Endothelial cell of umbilical vein (primary cell): Measurements from ENCODE around the gene DISP3. TPM values are rescaled to one million over a fixed set of nuclear protein-coding genes. Genes with fewer than 3 reads are reported as not detected.

Source experiments
- BruUV-seq: library from RNA; stranded (reverse); fragments of 400-500 nt; replicated peaks from 2 replicates; lab custom pipeline; 2021; lab: Mats Ljungman, UMichigan
- CTCF ChIA-PET: fragments of 300-600, 350-600 bp; sonication (Branson Sonifier 250); formaldehyde crosslinking; loops from one replicate; lab custom pipeline; 2021; ENCODE audit warnings: antibody characterized with exemption, inconsistent platforms; lab: Charles Lee
- POLR2A ChIA-PET: fragments of 300-600, 350-600 bp; sonication (Branson Sonifier 250); formaldehyde crosslinking; loops from one replicate; lab custom pipeline; 2021; ENCODE audit warnings: antibody characterized with exemption, inconsistent platforms; lab: Charles Lee
- DNase-seq: peaks from one replicate; pipeline ENCODE4 v3.0.0-alpha.2; 2011; ENCODE audit warnings: low read depth, low spot score
- FAIRE-seq: peaks from 2 replicates; lab custom pipeline; 2011; peaks lifted over from hg19 to GRCh38; lab: Jason Lieb, UNC
- H2AFZ ChIP-seq: 2 replicates; pipeline ENCODE4 v1.6.0; 2012; ENCODE audit warnings: low read depth, low read length, control low read depth, inconsistent platforms
- H3K27ac ChIP-seq: 2 replicates; pipeline ENCODE4 v1.5.1; 2011; ENCODE audit warnings: low read depth, mild to moderate bottlenecking, control low read depth, low read length, moderate library complexity; ENCODE audit not compliant: insufficient read depth
- H3K27me3 ChIP-seq, 2 experiments: 2 replicates each; pipeline versions ENCODE4 v1.6.0 to v1.6.1; 2011; ENCODE audit warnings: low read length in 2 of 2, mixed read lengths in 1 of 2; ENCODE audit not compliant: control insufficient read depth in 2 of 2, insufficient read depth in 2 of 2
- H3K36me3 ChIP-seq, 2 experiments: 2 replicates in 1 of 2; 3 replicates in 1 of 2; pipeline ENCODE4 v1.5.1; 2011; ENCODE audit warnings: low read length in 2 of 2, mild to moderate bottlenecking in 1 of 2, moderate library complexity in 1 of 2; ENCODE audit not compliant: control insufficient read depth in 2 of 2, insufficient read depth in 2 of 2; ENCODE audit errors: extremely low read depth in 1 of 2
- H3K4me1 ChIP-seq: 3 replicates; pipeline ENCODE4 v1.5.1; 2011; ENCODE audit warnings: mild to moderate bottlenecking, low read length; ENCODE audit not compliant: control insufficient read depth, insufficient read depth; ENCODE audit errors: extremely low read depth
- H3K4me2 ChIP-seq: 2 replicates; pipeline ENCODE4 v1.6.1; 2011; ENCODE audit warnings: low read length, control low read depth, mixed read lengths; ENCODE audit not compliant: insufficient read depth
- H3K4me3 ChIP-seq, 3 experiments: fragments of 200-600 bp in 1 of 3; sonication (generic), shearing (Covaris generic) in 1 of 3; replicated peaks in 1 of 3; 2 replicates each; pipeline ENCODE4 v1.5.1; 2011 to 2016; ENCODE audit warnings: control low read depth in 3 of 3, low read length in 3 of 3, mild to moderate bottlenecking in 2 of 3, inconsistent platforms in 1 of 3, low read depth in 1 of 3, moderate library complexity in 1 of 3; ENCODE audit not compliant: insufficient read depth in 1 of 3
- H3K79me2 ChIP-seq: 2 replicates; pipeline ENCODE4 v1.6.0; 2012; ENCODE audit warnings: low read length, inconsistent platforms; ENCODE audit not compliant: control insufficient read depth, insufficient read depth
- H3K9ac ChIP-seq: replicated peaks from 2 replicates; pipeline ENCODE3; 2011; ENCODE audit warnings: low read length, control low read depth; ENCODE audit not compliant: insufficient read depth; ENCODE audit errors: extremely low read depth
- H3K9me1 ChIP-seq: replicated peaks from 3 replicates; pipeline ENCODE4 v1.6.0; 2011; ENCODE audit warnings: mild to moderate bottlenecking, low read length; ENCODE audit not compliant: control insufficient read depth, insufficient read depth; ENCODE audit errors: extremely low read depth
- H3K9me3 ChIP-seq: replicated peaks from 2 replicates; pipeline ENCODE4 v1.5.1; 2012; ENCODE audit warnings: low read length, inconsistent platforms; ENCODE audit not compliant: control insufficient read depth, insufficient read depth
- H4K20me1 ChIP-seq: replicated peaks from 2 replicates; pipeline ENCODE3; 2011; ENCODE audit warnings: mild to moderate bottlenecking, low read length; ENCODE audit not compliant: control insufficient read depth, insufficient read depth; ENCODE audit errors: extremely low read depth
- CTCF ChIP-seq, 2 donors: IDR thresholded peaks; 1 replicate in 1 of 2; 2 replicates in 1 of 2; pipeline ENCODE4 v1.5.1; 2011; ENCODE audit warnings: low read length in 2 of 2, mild to moderate bottlenecking in 2 of 2, moderate library complexity in 2 of 2, control low read depth in 1 of 2, inconsistent platforms in 1 of 2, low read depth in 1 of 2; ENCODE audit not compliant: insufficient read depth in 1 of 2; ENCODE audit errors: extremely low read depth in 1 of 2
- EZH2 ChIP-seq: IDR thresholded peaks from 2 replicates; pipeline ENCODE4 v1.6.1; 2012; ENCODE audit warnings: borderline replicate concordance, low read depth, mild to moderate bottlenecking, moderate library complexity, low read length, inconsistent platforms; ENCODE audit not compliant: severe bottlenecking
- FOS ChIP-seq: IDR thresholded peaks from 2 replicates; pipeline ENCODE4 v1.6.1; 2011; ENCODE audit warnings: mild to moderate bottlenecking, low read length, moderate library complexity, borderline replicate concordance; ENCODE audit not compliant: insufficient read depth
- GATA2 ChIP-seq: IDR thresholded peaks from 2 replicates; pipeline ENCODE4 v1.7.0; 2011; ENCODE audit warnings: low read depth, mild to moderate bottlenecking, moderate library complexity, mixed read lengths, low read length; ENCODE audit not compliant: insufficient read length, insufficient read depth
- JUN ChIP-seq: IDR thresholded peaks from 2 replicates; pipeline ENCODE4 v1.6.1; 2011; ENCODE audit warnings: borderline replicate concordance, low read depth; ENCODE audit not compliant: insufficient read length, insufficient read depth
- MAX ChIP-seq: IDR thresholded peaks from 2 replicates; pipeline ENCODE4 v1.6.1; 2011; ENCODE audit not compliant: insufficient read depth, insufficient read length
- MYC ChIP-seq: IDR thresholded peaks from one replicate; pipeline ENCODE4 v1.6.1; 2011; ENCODE audit warnings: mild to moderate bottlenecking, low read depth, low read length
- POLR2A ChIP-seq: IDR thresholded peaks from 2 replicates; pipeline ENCODE4 v1.6.1; 2012; ENCODE audit warnings: low read depth, mild to moderate bottlenecking, control low read depth, low read length
- POLR2AphosphoS5 ChIP-seq: IDR thresholded peaks from 2 replicates; pipeline ENCODE4 v1.6.1; 2012; ENCODE audit warnings: low read depth, mild to moderate bottlenecking, control low read depth, low read length, moderate library complexity; ENCODE audit not compliant: insufficient read depth
- dilution Hi-C: fragments of 300-500 bp; cut with MboI; formaldehyde crosslinking; loops from one replicate; pipeline ENCODE4 v1.15.0; 2019; ENCODE audit warnings: low sequenced_read_pairs; ENCODE audit not compliant: extremely low pct_ligation_motif_present
- intact Hi-C: fragments of 100-400 bp; cut with micrococcal nuclease; formaldehyde crosslinking; loops from one replicate; pipeline ENCODE4 v1.10.0; 2022
- polyA plus RNA-seq, 4 experiments: library from polyadenylated mRNA; depleted of rRNA in 3 of 4; stranded (reverse) in 3 of 4; unstranded in 1 of 4; fragments of >200 nt; gene quantifications; 2 replicates each; pipeline versions ENCODE4 v1.2.1 to v1.2.3, GENCODE V29; 2011 to 2012; ENCODE audit warnings: missing spikeins in 1 of 4
- total RNA-seq: library from RNA; stranded (reverse); gene quantifications from 2 replicates; pipeline ENCODE4 v1.2.3, GENCODE V29; 2021

The DISP3 gene
- total and polyA plus RNA-seq, 2 donors (not counting 3 experiments of a cell fraction or from before 2014, with no cell fraction given) = 0.26 to 0.49 TPM

DNA sequence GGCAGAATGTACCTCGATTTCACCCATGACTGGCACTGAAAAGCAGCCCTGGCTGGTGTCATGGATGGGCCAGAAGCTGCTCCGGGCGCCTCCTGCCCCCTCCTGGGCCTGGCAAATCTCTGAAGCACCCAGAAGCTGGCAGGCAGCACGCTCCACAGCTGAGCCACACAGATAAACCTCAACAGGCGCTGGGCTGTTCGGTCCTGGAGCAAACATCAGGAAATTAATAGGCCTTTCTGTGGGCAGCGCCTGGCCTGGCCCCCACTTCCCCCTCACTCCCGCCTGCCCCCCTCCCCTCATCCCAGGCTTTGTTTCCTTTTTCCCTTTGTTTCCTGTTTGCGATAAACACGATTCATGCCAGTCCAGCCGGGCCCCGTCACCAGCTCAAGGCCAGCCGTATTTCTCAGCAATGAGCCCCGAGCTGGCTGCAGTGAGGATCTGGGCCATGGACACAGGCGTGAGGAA, 20.1 kb upstream of the DISP3 start:
- Histone ChIP-seq H2AFZ (peak overlapping the region; percentile 38), H3K27me3 (no peaks in the 10 kb centered on the region), H3K79me2 (no peaks in the 10 kb centered on the region), H3K4me3 (no peak overlapping the region), H3K9me3 (no peaks in the 10 kb centered on the region), H3K9me1 (no peaks in the 10 kb centered on the region), H3K27ac (peak overlapping the region; percentile 45), H3K4me2 (peak overlapping the region; percentile 3), H3K4me1 (peaks cover 10% of the 10 kb centered on the region), H3K36me3 (no peaks in the 10 kb centered on the region), H4K20me1 (no peaks in the 10 kb centered on the region), H3K9ac (no peak overlapping the region)
- ChIA-PET CTCF (interaction anchor here (0.8 to 1.4 kb wide), 3 partner anchors 12 to 187 kb away, joined by 3 to 4 read pairs (median 4); partner anchors contain the start of gene DISP3), POLR2A (interaction anchor here (0.7 kb wide), 1 partner anchor 28 kb away, joined by 5 read pairs; no protein-coding TSS in a partner anchor)
- DNase-seq (peak; percentile 67), FAIRE-seq (peak; percentile 87)
- dilution Hi-C loops = no loop called here
- intact Hi-C loops = loop anchor here (5.0 kb wide), 1 partner anchor 93 kb away; no protein-coding TSS in a partner anchor
- TF ChIP-seq POLR2AphosphoS5 (no peak), GATA2 (no peak), EZH2 (no peak), MYC (no peak), JUN (no peak)
- BruUV-seq = no TSS peak

DNA sequence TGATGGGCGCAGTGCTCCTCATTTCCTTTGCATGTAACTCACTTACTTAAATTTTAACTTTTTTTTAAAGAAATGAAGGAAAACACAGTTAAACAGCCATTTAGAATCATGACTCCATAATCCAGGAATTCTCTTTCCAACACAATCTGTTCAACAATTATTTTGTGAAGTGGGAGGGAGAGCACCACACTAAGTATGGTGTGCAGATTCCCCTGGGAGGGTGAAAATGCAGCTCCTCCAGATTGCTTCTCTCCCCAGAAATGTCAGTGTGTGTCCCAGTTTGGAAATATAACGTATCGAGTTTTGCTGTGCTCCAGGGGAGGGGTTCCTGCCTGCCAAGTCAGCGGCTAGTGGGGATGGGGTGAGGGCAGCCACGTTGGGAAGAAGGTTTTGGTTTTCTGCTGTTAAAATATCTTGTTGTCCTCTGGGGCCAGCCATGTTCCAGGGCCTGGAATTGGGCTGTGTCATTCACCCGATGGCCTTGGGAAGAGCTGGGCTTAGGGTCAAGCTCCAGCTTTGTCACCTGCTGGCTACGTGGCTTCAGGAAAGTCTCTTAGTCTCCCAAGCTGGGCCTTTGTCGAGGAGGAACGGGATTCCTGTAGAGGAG, 17.3 kb upstream of the DISP3 start:
- Histone ChIP-seq H3K4me1 (peaks cover 10% of the 10 kb centered on the region), H3K9me1 (no peaks in the 10 kb centered on the region), H3K36me3 (no peaks in the 10 kb centered on the region), H3K79me2 (no peaks in the 10 kb centered on the region), H3K27ac (no peak overlapping the region), H3K9ac (no peak overlapping the region), H4K20me1 (no peaks in the 10 kb centered on the region), H2AFZ (no peak overlapping the region), H3K4me2 (no peak overlapping the region), H3K27me3 (no peaks in the 10 kb centered on the region), H3K4me3 (no peak overlapping the region), H3K9me3 (no peaks in the 10 kb centered on the region)
- CTCF ChIA-PET = no interaction called here
- intact Hi-C loops = loop anchor here (1.0 kb wide), 1 partner anchor 35 kb away; no protein-coding TSS in a partner anchor
- TF ChIP-seq CTCF (IDR thresholded peaks at IDR 0.05; ENCODE audit: extremely low read depth in 1 of 2, insufficient read depth in 1 of 2, low read depth in 1 of 2, low read length in 2 of 2) (no peak), GATA2 (no peak), FOS (no peak), POLR2AphosphoS5 (no peak), MYC (no peak), MAX (no peak), EZH2 (no peak), POLR2A (no peak), JUN (no peak)
- POLR2A ChIA-PET = no interaction called here
- dilution Hi-C loops = no loop called here
- DNase-seq (no peak), FAIRE-seq (no peak)
- BruUV-seq = no TSS peak
